ENCODE measurements around the gene DTYMK.
A peak's percentile ranks its signal among the peaks of the same experiment; 100 is the strongest.

DTYMK gene

DNA sequence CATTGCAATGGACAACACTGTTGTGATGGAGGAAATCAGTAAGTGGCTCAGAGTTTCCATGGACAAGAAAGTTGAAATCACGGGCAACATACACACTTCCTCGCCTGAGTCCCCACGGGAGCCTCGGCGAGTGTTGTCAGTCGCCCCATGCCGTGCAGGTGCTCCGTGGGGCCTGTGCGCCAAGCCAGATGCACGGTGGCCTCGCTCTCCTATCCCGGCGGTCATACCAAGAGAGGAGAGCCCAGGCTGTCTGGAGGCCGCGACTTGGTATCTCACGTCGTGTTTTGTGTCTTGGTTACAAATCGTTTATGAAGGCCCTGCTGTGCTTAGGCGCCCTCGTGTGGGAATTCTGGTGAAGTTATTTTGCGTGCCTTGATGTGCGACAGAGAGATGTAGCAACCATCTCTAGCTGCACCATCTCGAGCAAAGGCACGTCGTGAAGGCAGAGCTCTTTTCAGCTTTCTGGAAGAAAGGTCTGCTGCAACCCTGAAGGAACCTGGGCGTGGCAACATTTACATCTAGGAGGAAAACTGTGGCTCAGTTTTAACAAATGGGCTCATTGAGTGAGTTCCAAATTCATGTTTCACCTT lies 27.4 kb downstream of the DTYMK start:
- DNase-seq (ENCODE audit: low read depth, low spot score), result no peak
- H3K36me3 ChIP-seq (ENCODE audit: insufficient read depth, insufficient read length, low read length), result peaks cover 71% of the 10 kb centered on the region
- H3K9me3 ChIP-seq (ENCODE audit: insufficient read depth, low read length), result no peaks in the 10 kb centered on the region
- H3K4me1 ChIP-seq (ENCODE audit: insufficient read depth, insufficient read length), result peaks cover 31% of the 10 kb centered on the region
- no peak overlapping the region for H3K4me3 ChIP-seq (ENCODE audit: insufficient read length, low read depth)
- H3K27me3 ChIP-seq (ENCODE audit: insufficient read depth, insufficient read length), result no peaks in the 10 kb centered on the region
- H3K9ac ChIP-seq (ENCODE audit: insufficient read length, low read depth), result no peak overlapping the region
- TF ChIP-seq SUZ12 (IDR thresholded peaks at IDR 0.05; ENCODE audit: extremely low read depth, insufficient read depth, insufficient read length) (no peak), YY1 (IDR thresholded peaks at IDR 0.05; ENCODE audit: insufficient read depth, insufficient read length) (no peak), ZNF274 (IDR thresholded peaks at IDR 0.05; ENCODE audit: low read depth, low read length) (no peak)

DNA sequence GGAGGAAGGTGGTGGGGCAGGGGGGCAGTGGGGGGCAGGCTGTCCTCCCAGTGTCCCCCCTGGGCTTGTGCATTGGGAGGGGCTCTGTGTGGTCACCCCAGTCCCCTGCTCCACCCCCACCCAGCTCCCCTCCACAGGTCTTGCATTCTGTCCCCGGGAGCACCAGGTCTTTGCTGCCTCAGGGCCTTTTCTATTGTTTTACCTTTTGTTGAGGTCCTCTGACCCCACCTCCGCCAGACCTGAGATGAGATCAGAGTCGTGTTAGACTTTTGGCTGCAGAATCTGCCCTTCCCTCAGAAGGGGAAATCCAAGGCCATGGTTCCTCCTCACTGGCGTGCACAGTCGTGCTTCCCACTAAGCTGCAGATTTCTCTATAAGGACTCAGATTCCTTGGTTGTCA lies 28.3 kb downstream of the DTYMK start:
- Histone ChIP-seq H3K4me1 (ENCODE audit: insufficient read depth, insufficient read length) (peaks cover 31% of the 10 kb centered on the region), H3K36me3 (ENCODE audit: insufficient read depth, insufficient read length, low read length) (peaks cover 76% of the 10 kb centered on the region), H3K9me3 (ENCODE audit: insufficient read depth, low read length) (no peaks in the 10 kb centered on the region), H3K4me3 (ENCODE audit: insufficient read length, low read depth) (no peak overlapping the region), H3K27me3 (ENCODE audit: insufficient read depth, insufficient read length) (no peaks in the 10 kb centered on the region), H3K9ac (ENCODE audit: insufficient read length, low read depth) (peak overlapping the region; percentile 58)
- no peak for DNase-seq (ENCODE audit: low read depth, low spot score)
- TF ChIP-seq SUZ12 (IDR thresholded peaks at IDR 0.05; ENCODE audit: extremely low read depth, insufficient read depth, insufficient read length) (no peak), YY1 (IDR thresholded peaks at IDR 0.05; ENCODE audit: insufficient read depth, insufficient read length) (no peak), ZNF274 (IDR thresholded peaks at IDR 0.05; ENCODE audit: low read depth, low read length) (no peak)

DNA sequence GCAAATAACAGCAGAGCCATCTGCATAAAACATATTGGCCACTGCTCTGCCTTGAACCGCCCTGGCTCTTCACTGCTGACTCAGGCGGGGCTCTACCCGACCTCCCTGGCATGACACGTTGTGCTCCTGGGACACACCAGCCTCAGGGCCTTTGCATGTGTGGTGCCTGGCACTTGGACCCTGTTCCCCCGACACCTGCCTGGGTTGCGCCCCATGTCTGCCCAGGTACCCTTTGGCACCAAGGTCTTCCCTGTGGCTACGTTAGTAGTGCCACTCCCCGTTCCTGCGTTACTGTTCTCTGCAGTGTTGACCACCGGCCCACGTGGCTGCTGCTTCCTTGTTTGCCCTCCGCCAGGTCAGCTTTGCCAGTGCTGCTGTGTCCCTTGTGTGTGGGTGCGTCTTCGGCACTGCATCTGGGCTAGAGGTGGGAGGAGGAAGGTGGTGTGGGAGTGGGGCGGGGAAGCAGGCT lies 28.8 kb downstream of the DTYMK start:
- TF ChIP-seq YY1 (IDR thresholded peaks at IDR 0.05; ENCODE audit: insufficient read depth, insufficient read length), result no peak
- TF ChIP-seq SUZ12 (IDR thresholded peaks at IDR 0.05; ENCODE audit: extremely low read depth, insufficient read depth, insufficient read length), result no peak
- no peak for TF ChIP-seq ZNF274 (IDR thresholded peaks at IDR 0.05; ENCODE audit: low read depth, low read length)
- H3K27me3 ChIP-seq (ENCODE audit: insufficient read depth, insufficient read length), result no peaks in the 10 kb centered on the region
- peaks cover 1% of the 10 kb centered on the region; the same call in 1 of the 2 replicates for H3K9me3 ChIP-seq (ENCODE audit: insufficient read depth, low read length)
- H3K9ac ChIP-seq (ENCODE audit: insufficient read length, low read depth), result peak overlapping the region; percentile 51
- H3K4me3 ChIP-seq (ENCODE audit: insufficient read length, low read depth), result no peak overlapping the region
- peaks cover 31% of the 10 kb centered on the region for H3K4me1 ChIP-seq (ENCODE audit: insufficient read depth, insufficient read length)
- DNase-seq (ENCODE audit: low read depth, low spot score), result no peak
- H3K36me3 ChIP-seq (ENCODE audit: insufficient read depth, insufficient read length, low read length), result peaks cover 81% of the 10 kb centered on the region

DNA sequence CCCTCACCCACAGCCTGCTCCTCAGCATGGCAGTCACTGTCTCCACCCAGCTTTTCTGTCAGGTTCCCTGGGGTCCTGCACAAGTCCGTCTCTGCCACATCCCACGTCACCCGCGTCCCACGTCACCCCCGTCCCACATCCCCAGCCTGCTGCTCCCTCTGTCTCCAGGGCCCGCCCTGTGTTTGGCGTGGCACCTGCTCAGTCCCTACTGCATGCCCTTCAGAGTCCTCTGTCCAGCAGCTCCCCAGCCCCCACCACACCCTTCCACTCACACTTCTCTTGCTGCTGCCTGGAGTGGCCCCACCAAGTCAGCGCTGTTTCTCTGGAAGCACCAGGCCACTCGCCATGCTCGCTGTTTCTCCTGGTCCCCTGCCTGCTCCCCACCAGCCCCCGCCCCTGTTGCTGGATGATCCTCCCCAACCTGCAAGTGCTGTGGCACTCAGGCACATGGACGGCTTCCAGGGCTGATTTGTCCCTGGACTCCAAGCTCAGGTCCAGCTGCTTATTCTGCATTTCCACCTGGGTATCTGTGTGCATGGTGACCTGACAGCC lies 30.3 kb downstream of the DTYMK start:
- no peak for DNase-seq (ENCODE audit: low read depth, low spot score)
- H3K9me3 ChIP-seq (ENCODE audit: insufficient read depth, low read length), result peaks cover 5% of the 10 kb centered on the region; the same call in 1 of the 2 replicates
- H3K4me1 ChIP-seq (ENCODE audit: insufficient read depth, insufficient read length), result peaks cover 31% of the 10 kb centered on the region
- TF ChIP-seq YY1 (IDR thresholded peaks at IDR 0.05; ENCODE audit: insufficient read depth, insufficient read length) (no peak), ZNF274 (IDR thresholded peaks at IDR 0.05; ENCODE audit: low read depth, low read length) (no peak), SUZ12 (IDR thresholded peaks at IDR 0.05; ENCODE audit: extremely low read depth, insufficient read depth, insufficient read length) (no peak)
- peak overlapping the region; percentile 38 for H3K9ac ChIP-seq (ENCODE audit: insufficient read length, low read depth)
- no peak overlapping the region for H3K4me3 ChIP-seq (ENCODE audit: insufficient read length, low read depth)
- H3K27me3 ChIP-seq (ENCODE audit: insufficient read depth, insufficient read length), result no peaks in the 10 kb centered on the region
- H3K36me3 ChIP-seq (ENCODE audit: insufficient read depth, insufficient read length, low read length), result peaks cover 86% of the 10 kb centered on the region

DNA sequence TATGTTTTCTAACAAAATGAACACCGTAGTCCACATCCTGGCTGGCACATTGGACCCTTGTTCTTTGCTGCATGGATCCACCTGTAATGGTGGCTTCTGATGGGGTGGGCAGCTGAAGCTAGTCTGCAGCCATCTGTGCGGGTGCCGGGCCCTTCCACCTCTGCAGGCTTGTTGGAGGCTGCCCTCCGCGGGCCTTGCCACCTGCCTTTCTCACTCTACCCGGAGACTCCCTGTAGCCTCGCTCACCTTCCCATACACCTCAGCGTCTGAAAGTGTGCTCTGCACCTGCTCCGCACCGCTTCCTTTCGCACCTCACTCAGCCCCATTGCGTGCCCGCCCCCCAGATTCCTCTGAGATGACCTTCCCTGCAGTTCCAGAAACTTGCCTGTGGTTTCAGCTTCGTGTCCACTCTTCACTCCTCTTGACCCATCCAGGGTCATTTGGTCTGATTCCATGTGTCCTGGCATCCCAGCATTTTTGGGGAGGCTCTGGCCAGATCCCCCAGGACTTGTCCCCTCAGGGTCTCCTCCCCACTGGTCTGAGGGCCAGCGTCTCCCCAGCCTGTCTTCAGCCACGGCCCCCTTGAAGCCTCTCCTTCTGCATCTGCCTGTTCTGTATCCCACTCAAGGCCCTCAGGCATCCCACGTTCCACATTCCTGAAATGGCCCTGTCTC lies 31.0 kb downstream of the DTYMK start:
- Histone ChIP-seq H3K36me3 (ENCODE audit: insufficient read depth, insufficient read length, low read length) (peaks cover 84% of the 10 kb centered on the region), H3K9ac (ENCODE audit: insufficient read length, low read depth) (no peak overlapping the region), H3K4me1 (ENCODE audit: insufficient read depth, insufficient read length) (peaks cover 26% of the 10 kb centered on the region), H3K9me3 (ENCODE audit: insufficient read depth, low read length) (peaks cover 5% of the 10 kb centered on the region; the same call in 1 of the 2 replicates), H3K27me3 (ENCODE audit: insufficient read depth, insufficient read length) (no peaks in the 10 kb centered on the region), H3K4me3 (ENCODE audit: insufficient read length, low read depth) (no peak overlapping the region)
- no peak for DNase-seq (ENCODE audit: low read depth, low spot score)
- TF ChIP-seq YY1 (IDR thresholded peaks at IDR 0.05; ENCODE audit: insufficient read depth, insufficient read length) (no peak), ZNF274 (IDR thresholded peaks at IDR 0.05; ENCODE audit: low read depth, low read length) (no peak), SUZ12 (IDR thresholded peaks at IDR 0.05; ENCODE audit: extremely low read depth, insufficient read depth, insufficient read length) (no peak)

DNA sequence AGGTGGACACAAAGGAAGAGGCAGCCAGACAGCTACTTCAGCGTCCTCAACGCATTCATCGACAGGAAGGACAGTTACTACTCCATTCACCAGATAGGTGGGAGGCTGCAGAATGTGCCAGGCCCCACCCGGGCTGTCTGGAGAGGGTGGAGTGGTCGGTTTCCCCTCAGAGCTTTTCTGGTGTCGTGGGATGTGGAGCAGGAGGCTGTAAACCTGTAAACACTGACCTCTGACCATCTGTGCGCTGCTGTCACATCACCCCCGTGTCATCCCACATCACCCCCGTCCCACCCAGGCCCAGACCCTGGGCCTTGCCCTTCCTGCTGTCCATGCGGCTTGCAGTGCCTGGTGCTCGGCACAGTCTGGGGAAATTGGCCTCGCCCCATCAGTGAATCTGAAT lies 32.1 kb downstream of the DTYMK start:
- Histone ChIP-seq H3K9me3 (ENCODE audit: insufficient read depth, low read length) (peaks cover 5% of the 10 kb centered on the region; the same call in 1 of the 2 replicates), H3K4me1 (ENCODE audit: insufficient read depth, insufficient read length) (peaks cover 28% of the 10 kb centered on the region), H3K4me3 (ENCODE audit: insufficient read length, low read depth) (no peak overlapping the region), H3K36me3 (ENCODE audit: insufficient read depth, insufficient read length, low read length) (peaks cover 79% of the 10 kb centered on the region), H3K27me3 (ENCODE audit: insufficient read depth, insufficient read length) (no peaks in the 10 kb centered on the region), H3K9ac (ENCODE audit: insufficient read length, low read depth) (no peak overlapping the region)
- DNase-seq (ENCODE audit: low read depth, low spot score), result no peak
- TF ChIP-seq YY1 (IDR thresholded peaks at IDR 0.05; ENCODE audit: insufficient read depth, insufficient read length), result no peak
- no peak for TF ChIP-seq SUZ12 (IDR thresholded peaks at IDR 0.05; ENCODE audit: extremely low read depth, insufficient read depth, insufficient read length)
- no peak for TF ChIP-seq ZNF274 (IDR thresholded peaks at IDR 0.05; ENCODE audit: low read depth, low read length)

DNA sequence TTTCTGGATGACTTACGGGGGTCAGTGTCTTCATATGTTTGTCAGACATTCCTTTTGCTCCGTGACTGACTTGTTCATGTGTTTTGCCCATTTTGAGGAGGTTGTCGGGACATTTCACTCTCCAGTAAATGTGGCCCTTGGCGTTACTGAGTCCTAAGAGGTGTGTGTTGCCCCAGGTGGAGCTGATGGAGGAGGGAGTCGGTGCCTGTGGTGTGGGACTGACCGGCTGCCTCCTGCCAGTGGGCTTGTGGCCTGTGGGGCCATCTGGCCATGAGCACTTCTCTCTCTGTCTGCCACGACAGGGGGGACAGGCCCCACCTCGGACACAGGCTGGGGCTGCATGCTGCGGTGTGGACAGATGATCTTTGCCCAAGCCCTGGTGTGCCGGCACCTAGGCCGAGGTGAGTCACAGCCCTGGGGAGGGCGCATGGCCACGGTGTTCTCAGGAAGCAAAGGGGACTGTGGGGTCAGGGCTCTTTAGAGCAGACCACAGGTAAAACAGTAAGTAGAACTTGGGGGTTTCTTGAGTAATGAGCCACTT lies 33.3 kb downstream of the DTYMK start:
- Histone ChIP-seq H3K27me3 (ENCODE audit: insufficient read depth, insufficient read length) (no peaks in the 10 kb centered on the region), H3K9ac (ENCODE audit: insufficient read length, low read depth) (no peak overlapping the region), H3K36me3 (ENCODE audit: insufficient read depth, insufficient read length, low read length) (peaks cover 68% of the 10 kb centered on the region), H3K4me3 (ENCODE audit: insufficient read length, low read depth) (no peak overlapping the region), H3K4me1 (ENCODE audit: insufficient read depth, insufficient read length) (peaks cover 19% of the 10 kb centered on the region), H3K9me3 (ENCODE audit: insufficient read depth, low read length) (peaks cover 5% of the 10 kb centered on the region; the same call in 1 of the 2 replicates)
- no peak for TF ChIP-seq ZNF274 (IDR thresholded peaks at IDR 0.05; ENCODE audit: low read depth, low read length)
- no peak for TF ChIP-seq YY1 (IDR thresholded peaks at IDR 0.05; ENCODE audit: insufficient read depth, insufficient read length)
- no peak for TF ChIP-seq SUZ12 (IDR thresholded peaks at IDR 0.05; ENCODE audit: extremely low read depth, insufficient read depth, insufficient read length)
- DNase-seq (ENCODE audit: low read depth, low spot score), result no peak

All from NT2/D1 (cell line).